ENCODE results near the gene STK4.

DNA sequence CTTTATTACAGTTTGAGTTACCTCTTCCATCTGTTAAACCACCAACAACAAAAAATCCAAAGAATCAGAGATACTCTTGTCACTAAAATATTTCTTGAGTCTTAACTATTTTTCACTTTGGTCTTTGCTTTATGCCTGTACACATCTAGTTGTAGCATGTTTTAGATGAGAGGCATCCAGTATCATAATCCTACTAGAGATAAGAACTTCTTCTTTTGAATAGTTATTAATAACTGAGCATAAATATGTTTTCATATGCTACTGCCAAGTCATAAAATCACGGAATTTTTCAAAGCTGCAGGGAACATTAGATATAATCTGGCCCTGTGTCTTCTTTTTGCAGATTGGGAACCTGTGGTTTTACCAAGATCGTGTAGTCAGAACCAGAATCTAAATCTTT is 55.3 kb downstream of the STK4 start:
- TF ChIP-seq, protein P1, sequence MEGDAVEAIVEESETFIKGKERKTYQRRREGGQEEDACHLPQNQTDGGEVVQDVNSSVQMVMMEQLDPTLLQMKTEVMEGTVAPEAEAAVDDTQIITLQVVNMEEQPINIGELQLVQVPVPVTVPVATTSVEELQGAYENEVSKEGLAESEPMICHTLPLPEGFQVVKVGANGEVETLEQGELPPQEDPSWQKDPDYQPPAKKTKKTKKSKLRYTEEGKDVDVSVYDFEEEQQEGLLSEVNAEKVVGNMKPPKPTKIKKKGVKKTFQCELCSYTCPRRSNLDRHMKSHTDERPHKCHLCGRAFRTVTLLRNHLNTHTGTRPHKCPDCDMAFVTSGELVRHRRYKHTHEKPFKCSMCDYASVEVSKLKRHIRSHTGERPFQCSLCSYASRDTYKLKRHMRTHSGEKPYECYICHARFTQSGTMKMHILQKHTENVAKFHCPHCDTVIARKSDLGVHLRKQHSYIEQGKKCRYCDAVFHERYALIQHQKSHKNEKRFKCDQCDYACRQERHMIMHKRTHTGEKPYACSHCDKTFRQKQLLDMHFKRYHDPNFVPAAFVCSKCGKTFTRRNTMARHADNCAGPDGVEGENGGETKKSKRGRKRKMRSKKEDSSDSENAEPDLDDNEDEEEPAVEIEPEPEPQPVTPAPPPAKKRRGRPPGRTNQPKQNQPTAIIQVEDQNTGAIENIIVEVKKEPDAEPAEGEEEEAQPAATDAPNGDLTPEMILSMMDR (conservative IDR thresholded peaks at IDR 0.05; ENCODE audit: low read depth, low read length), result no peak
- TF ChIP-seq POLR2A (IDR thresholded peaks at IDR 0.05; ENCODE audit: low read depth, low read length), result no peak
- no peak for TF ChIP-seq RCOR1 (IDR thresholded peaks at IDR 0.05; ENCODE audit: insufficient replicate concordance, low read length)
- no peak for TF ChIP-seq RFX5 (IDR thresholded peaks at IDR 0.05; ENCODE audit: low read depth, low read length)
